HG03045 (cell line): ENCODE results near the gene CRABP1.

ENCODE experiments used
- ATAC-seq: cut with Tn5 transposase; IDR thresholded peaks from one replicate; pipeline ENCODE4 v1.9.1; 2021; ENCODE audit warnings: mild to moderate bottlenecking, moderate library complexity; ENCODE audit not compliant: unreplicated experiment

CRABP1 gene

DNA sequence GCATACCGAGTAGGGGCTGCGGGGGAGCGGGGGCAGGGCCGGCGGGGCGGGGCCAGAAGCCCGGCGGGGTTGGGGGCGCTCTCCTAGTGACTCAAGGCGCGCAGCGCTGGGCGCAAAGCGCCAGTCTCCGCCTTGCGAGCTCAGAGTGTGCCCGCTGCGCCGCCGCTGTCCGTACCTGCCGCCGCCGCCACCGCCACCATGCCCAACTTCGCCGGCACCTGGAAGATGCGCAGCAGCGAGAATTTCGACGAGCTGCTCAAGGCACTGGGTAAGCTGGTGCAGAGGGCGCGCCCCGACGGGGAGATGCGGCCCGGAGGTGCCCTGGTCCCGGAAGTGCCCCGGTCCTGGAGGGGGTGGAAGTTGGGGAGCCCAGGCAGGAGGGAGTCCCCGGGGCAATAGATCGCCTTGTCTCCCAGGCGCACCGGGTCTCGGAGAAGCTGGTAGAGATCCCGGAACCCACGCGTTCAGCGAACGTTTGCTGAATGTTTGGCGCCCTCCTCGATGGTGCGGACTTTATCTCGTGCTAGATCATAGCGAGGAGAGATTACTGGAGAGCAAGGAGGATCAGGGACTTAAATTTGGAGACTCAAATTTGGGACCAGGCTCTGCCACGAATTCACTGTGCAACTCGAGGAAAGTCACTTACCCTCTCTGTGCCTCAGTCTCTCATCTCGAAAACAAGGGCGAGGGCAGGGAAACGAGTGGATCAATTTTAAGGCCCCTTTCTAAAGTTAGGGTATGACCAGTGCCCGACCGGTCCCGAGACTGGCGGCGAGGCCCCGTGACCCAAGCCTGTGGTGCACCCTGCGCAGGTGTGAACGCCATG lies at the start of gene CRABP1:
CRABP1 (plus strand) TSS at position 123 of the 826 bp plus-strand sequence; CDS start at position 199, 76 bp downstream.
- no peak for ATAC-seq

GRCh38 chr15:78291052-78291451 lies 49.1 kb upstream of the CRABP1 start:
- no peak for ATAC-seq

DNA sequence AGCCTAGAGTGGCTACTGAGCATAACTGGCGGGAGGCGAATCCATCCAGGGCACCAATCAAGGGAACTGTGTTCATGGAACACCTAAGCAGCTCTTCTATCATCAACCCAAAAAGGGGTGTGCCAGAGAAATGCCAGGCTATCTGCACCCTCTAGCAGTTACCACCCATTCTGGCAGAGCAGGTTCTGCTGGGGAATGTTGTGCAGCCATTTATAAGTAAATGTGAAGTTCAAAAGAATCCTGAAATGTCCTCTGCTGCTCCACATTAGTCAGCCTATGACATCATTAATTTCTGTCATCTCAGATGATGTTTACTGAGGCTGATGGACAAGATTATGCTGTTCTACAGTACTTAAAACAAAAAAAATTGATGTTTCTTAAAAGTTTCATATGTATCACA lies 48.5 kb upstream of the CRABP1 start:
- no peak for ATAC-seq

GRCh38 chr15:78292219-78292618 lies 47.9 kb upstream of the CRABP1 start:
- no peak for ATAC-seq

GRCh38 chr15:78299101-78299930 lies 40.8 kb upstream of the CRABP1 start, which contains the start of gene SKIC8:
Gene SKIC8 (minus strand): TSS chr15:78299609. CDS start chr15:78295686, 3,923 bp downstream.
- peak; percentile 90 for ATAC-seq

GRCh38 chr15:78301326-78301725 lies 38.8 kb upstream of the CRABP1 start:
- ATAC-seq = no peak

- ATAC-seq = no peak
These were observed 38.3 kb upstream of the CRABP1 start for GRCh38 chr15:78301828-78302227.

DNA sequence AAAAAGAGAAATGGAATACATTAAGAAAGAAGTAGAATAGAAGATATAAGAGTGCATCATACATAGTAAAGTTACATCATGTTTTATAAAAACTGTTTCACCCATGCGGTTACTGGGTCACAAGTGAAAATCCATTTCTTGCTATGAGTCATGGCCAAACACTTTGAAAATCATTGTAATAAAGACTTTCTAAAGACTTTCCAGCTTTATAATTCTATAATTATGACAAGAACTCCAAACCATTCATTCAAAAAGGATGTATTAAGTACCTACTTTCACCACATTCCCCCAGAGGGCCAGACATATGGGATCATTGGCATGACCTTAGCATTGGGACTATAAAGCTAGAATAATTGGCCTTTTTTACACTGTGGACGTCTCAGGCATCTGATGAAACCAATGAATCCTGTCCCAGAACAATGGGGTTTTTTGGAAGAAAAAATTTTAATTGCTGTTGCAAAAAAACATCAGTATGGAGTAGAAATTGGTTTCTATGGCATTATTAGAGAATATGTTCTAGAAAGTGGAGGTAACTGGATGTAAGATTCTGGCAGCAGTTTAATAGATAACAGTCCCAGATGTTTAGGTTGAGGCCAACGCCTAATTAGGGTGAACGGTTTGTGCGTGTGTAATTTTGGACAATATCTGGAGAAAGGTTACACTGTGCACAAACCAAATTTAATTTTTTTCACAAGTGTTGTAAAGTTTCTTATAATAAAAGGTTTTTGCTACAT lies 37.4 kb upstream of the CRABP1 start:
- ATAC-seq = no peak

DNA sequence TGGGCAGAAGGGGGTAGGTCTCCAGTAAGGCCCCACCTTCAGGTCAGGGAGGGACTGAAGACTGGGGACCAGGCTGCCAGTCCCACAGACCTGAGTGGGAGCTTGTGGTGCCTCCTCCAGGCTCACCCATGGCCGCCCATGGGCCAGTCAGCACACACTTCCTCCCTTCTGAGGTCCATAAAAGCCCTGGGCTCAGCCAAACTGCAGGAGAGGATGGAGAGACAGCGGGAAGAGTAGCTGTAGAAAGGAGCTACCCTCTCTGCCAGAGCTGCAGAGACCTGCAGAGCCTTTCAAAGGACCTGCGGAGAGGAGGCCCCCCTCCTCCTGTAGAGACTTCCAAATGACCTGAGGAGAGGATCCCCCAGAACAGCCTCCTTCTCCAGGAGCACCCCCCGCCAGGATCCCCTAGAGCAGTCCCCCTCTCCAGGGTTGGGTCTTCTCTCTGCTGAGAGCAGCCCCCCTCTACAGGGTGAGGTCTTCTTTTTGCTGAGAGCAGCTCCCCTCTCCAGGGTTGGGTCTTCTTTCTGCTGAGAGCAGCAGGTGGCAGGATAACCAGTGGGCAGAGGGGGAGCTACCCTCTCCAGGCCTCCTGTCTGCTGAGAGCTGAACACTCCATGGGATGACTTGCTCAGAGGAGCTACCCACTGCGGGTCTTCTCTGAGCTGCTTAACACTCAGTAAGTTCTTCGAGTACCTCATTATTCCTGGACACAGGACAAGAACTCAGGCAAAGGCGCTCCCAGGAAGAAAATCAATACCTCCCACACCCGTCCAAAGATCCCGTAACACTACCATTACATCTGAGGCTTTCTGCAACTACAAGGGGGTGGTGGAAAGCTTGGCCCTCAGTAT lies 35.7 kb upstream of the CRABP1 start:
- ATAC-seq = no peak

DNA sequence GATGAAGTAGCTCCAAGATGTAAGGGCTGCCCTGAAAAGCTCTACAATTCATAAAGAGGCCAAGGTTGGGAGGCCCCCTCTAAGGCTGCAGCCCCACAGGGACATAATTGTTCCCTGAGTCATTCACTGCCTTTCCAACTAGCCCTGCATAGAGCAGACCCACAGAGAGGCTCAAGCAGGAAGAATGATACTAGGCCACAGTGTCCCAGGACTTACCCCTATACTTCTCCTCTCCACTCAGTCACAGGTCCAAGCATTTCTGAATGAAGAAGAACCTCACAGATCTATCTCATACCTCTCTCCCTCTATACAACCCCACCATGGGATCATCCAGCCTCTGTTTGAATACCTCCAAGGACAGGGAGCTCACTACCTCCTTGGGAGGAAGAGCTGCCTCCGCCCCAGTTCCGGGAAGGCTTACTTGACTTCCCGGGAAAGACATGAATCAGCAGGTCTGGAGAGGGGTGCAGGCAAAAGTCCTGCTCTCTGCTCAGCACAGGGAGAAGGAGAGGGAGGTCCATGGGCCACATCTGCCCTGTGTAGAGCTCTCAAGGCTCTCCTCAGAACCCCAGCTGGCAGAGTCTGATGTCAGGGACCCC lies 33.9 kb upstream of the CRABP1 start:
- no peak for ATAC-seq

DNA sequence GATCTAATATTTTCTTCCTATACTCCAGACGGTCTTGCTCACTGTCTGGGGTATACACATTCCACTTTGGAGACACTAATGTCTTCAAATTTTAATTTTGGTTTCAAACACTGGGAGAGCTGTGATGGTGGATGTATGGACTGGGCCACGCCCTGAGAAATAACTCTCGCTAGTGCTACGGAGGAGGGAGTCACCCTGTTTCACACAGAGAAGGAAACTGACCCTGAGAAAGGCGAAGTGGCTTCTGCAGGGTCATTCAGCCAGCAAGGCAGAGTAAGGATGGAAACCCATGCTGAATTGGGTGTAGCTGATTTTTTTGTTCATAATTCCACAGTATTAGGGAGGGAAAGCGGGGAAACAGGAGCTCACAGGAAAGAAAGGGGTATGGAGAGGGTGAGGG lies 32.2 kb upstream of the CRABP1 start:
- no peak for ATAC-seq

GRCh38 chr15:78308422-78309032 lies 31.6 kb upstream of the CRABP1 start:
- ATAC-seq = no peak

GRCh38 chr15:78311292-78311691 lies 28.9 kb upstream of the CRABP1 start:
- ATAC-seq = no peak

- no peak for ATAC-seq
These were observed 27.6 kb upstream of the CRABP1 start for GRCh38 chr15:78312536-78312935.

- no peak for ATAC-seq
These were observed 27.2 kb upstream of the CRABP1 start for GRCh38 chr15:78312957-78313356.

- ATAC-seq = no peak
These were observed 26.8 kb upstream of the CRABP1 start for GRCh38 chr15:78313383-78313782.

- no peak for ATAC-seq
These were observed 26.0 kb upstream of the CRABP1 start for GRCh38 chr15:78314181-78314581.

DNA sequence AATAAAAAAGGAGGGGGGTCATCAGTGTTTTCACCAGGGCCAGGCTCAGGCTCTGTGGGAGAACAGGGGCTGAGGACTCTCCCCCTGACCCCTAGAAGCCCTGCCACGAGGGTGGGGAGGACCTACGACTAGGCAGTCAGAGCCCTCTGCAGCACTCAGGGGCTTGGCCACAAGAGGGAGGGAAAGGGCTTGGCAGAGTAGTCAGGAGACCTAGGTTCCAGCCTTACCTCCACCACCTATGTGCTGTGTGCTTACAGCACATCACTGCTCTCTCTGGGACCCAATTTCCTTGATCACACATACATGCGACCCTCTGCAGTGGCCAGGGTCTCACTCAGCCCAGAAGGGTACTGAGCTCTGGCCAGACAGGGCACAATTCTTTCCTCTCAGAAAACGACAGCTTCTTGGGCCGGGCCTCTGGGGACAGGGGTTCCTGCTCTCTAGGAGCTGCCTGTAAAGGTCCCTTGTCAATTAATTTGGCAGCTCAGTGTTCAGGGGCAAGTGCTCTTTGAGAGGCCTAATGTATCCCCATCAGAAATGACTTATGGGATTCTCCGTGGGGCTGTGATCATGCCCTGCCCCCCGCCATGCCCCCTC lies 24.4 kb upstream of the CRABP1 start:
- no peak for ATAC-seq
